MCF 10A (cell line): Measurements from ENCODE around the gene SBK1. TPM values are rescaled to one million over a fixed set of nuclear protein-coding genes. Genes with fewer than 3 reads are reported as not detected.

ENCODE experiments used
- BruUV-seq: library from RNA; stranded (reverse); fragments of 400-500 nt; replicated peaks from 2 replicates; lab custom pipeline; 2021; lab: Mats Ljungman, UMichigan
- CTCF ChIA-PET: fragments of 300-600 bp; sonication (Branson Sonifier 250); formaldehyde crosslinking; extraction: SDS; loops from one replicate; lab custom pipeline; 2021; ENCODE audit warnings: antibody characterized with exemption, inconsistent platforms; lab: Yijun Ruan, JAX
- POLR2A ChIA-PET: fragments of 300-600, 350-650 bp; sonication (Branson Sonifier 250); formaldehyde crosslinking; extraction: SDS; loops from one replicate; lab custom pipeline; 2020; ENCODE audit warnings: antibody characterized with exemption, inconsistent platforms; lab: Yijun Ruan, JAX
- DNase-seq: peaks from one replicate; pipeline ENCODE4 v3.0.0-alpha.2; 2018; ENCODE audit not compliant: unreplicated experiment
- H3K27ac Mint-ChIP-seq: one replicate; pipeline ENCODE4 v1.8.0; 2022; ENCODE audit warnings: mild to moderate bottlenecking, low read depth, mixed read lengths; ENCODE audit not compliant: unreplicated experiment
- H3K27me3 Mint-ChIP-seq: one replicate; pipeline ENCODE4 v1.8.0; 2022; ENCODE audit warnings: mixed read lengths; ENCODE audit not compliant: insufficient read depth, unreplicated experiment
- H3K36me3 Mint-ChIP-seq: one replicate; pipeline ENCODE4 v1.8.0; 2022; ENCODE audit warnings: mild to moderate bottlenecking, moderate library complexity, mixed read lengths; ENCODE audit not compliant: insufficient read depth, unreplicated experiment
- H3K4me1 Mint-ChIP-seq: one replicate; pipeline ENCODE4 v1.8.0; 2022; ENCODE audit warnings: mixed read lengths; ENCODE audit not compliant: insufficient read depth, unreplicated experiment
- H3K4me3 Mint-ChIP-seq: one replicate; pipeline ENCODE4 v1.8.0; 2022; ENCODE audit warnings: mild to moderate bottlenecking, moderate library complexity, mixed read lengths; ENCODE audit not compliant: unreplicated experiment
- H3K9me3 Mint-ChIP-seq: one replicate; pipeline ENCODE4 v1.8.0; 2022; ENCODE audit warnings: mixed read lengths; ENCODE audit not compliant: unreplicated experiment
- intact Hi-C: fragments of 100-400 bp; cut with micrococcal nuclease; formaldehyde crosslinking; loops from 2 replicates; pipeline ENCODE4 v1.14.1; 2022
- total RNA-seq: library from RNA; stranded (reverse); gene quantifications from 2 replicates; pipeline ENCODE4 v1.2.3, GENCODE V29; 2022
- TF ChIP-seq, protein P1 (sequence below): fragments of 200-600 bp; IDR thresholded peaks from one replicate; pipeline ENCODE4 v1.8.0; 2022; ENCODE audit warnings: antibody characterized with exemption, mild to moderate bottlenecking; ENCODE audit not compliant: unreplicated experiment

SBK1 gene
- total RNA-seq, 1 experiment from 2014 or later: 0.14 TPM

GRCh38 chr16:28274676-28275075, 17.6 kb upstream of the SBK1 start:
- intact Hi-C loops: no loop called here
- H3K4me3 Mint-ChIP-seq: no peak overlapping the region
- ChIA-PET CTCF (interaction anchor here (6.2 kb wide), 1 partner anchor 45 kb away, joined by 85 read pairs; no protein-coding TSS in a partner anchor), POLR2A (no interaction called here)
- TF ChIP-seq, protein P1, sequence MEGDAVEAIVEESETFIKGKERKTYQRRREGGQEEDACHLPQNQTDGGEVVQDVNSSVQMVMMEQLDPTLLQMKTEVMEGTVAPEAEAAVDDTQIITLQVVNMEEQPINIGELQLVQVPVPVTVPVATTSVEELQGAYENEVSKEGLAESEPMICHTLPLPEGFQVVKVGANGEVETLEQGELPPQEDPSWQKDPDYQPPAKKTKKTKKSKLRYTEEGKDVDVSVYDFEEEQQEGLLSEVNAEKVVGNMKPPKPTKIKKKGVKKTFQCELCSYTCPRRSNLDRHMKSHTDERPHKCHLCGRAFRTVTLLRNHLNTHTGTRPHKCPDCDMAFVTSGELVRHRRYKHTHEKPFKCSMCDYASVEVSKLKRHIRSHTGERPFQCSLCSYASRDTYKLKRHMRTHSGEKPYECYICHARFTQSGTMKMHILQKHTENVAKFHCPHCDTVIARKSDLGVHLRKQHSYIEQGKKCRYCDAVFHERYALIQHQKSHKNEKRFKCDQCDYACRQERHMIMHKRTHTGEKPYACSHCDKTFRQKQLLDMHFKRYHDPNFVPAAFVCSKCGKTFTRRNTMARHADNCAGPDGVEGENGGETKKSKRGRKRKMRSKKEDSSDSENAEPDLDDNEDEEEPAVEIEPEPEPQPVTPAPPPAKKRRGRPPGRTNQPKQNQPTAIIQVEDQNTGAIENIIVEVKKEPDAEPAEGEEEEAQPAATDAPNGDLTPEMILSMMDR: no peak
- BruUV-seq: no TSS peak
- H3K36me3 Mint-ChIP-seq: no peaks in the 10 kb centered on the region
- peaks cover 57% of the 10 kb centered on the region for H3K27me3 Mint-ChIP-seq
- peaks cover 9% of the 10 kb centered on the region for H3K4me1 Mint-ChIP-seq
- no peak overlapping the region for H3K27ac Mint-ChIP-seq
- no peak for DNase-seq
- no peaks in the 10 kb centered on the region for H3K9me3 Mint-ChIP-seq

DNA sequence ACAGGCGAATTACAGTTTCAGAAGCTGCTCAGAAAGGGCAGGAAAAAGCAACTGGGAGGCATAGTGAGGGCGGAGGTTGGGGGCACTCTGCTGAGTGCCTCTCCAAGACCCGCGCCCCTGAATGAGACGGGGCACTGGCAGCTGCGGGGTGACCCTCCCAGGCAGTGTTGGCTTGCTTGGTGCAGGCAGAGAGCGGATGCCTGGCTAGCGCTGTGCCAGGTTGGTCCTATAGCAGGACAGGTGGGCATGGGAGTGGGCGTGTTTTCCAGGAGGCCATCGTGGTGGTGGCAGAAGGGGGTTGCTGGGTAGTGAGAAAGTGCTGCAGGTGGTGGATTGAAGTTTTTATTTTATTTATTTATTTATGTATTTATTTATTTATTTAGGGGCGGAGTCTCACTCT, 16.0 kb upstream of the SBK1 start:
- intact Hi-C loops: no loop called here
- Mint-ChIP-seq H3K9me3 (no peaks in the 10 kb centered on the region), H3K27me3 (peaks cover 53% of the 10 kb centered on the region), H3K36me3 (no peaks in the 10 kb centered on the region), H3K27ac (no peak overlapping the region), H3K4me1 (peaks cover 9% of the 10 kb centered on the region), H3K4me3 (no peak overlapping the region)
- POLR2A ChIA-PET: no interaction called here
- no TSS peak for BruUV-seq
- TF ChIP-seq, protein P1: no peak
- CTCF ChIA-PET: interaction anchor here (0.5 to 6.2 kb wide), 5 partner anchors 10 to 277 kb away, joined by 3 to 85 read pairs (median 7); no protein-coding TSS in a partner anchor
- no peak for DNase-seq

DNA sequence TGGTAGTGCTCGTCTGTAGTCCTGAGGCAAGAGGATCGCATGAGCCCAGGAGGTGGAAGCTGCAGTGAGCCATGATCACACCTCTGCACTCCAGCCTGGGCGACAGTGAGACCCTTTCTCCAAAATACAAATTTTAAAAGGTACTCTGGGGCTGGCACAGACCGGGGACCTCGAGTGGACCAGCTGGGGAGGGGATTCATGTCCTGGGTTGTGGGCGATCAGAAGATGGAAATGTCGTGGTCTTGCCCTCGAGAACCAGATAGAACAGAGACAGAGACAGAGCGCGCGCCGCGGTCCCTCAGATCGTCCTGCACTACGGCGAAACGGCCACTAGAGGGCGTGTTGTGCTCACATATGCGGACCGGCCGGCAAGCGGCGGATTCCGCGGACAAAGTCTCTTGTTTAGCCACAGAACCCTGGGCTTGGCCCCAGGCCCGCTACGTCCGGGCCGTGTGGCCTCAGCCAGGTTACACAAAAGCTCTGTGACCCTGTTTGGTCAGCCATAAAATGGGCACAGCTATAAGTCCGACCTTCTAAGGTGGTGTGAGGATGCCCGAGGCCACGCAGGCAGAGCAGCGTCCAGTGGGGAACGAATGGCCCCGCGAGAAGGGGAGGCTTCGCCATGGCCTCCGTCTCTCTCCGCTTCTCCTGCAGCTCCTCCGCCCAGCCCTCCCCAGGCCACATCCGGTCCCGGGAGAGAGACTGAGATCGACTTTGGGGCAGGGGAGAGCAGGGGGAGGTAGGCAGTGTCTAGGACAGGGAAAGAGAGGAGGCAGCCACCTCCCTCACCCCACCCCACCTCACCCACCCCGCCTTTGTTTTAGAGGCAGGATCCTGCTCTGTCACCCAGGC, 14.6 kb upstream of the SBK1 start:
- ChIA-PET CTCF (interaction anchor here (0.6 to 6.2 kb wide), 27 partner anchors 9 to 1666 kb away, joined by 3 to 85 read pairs (median 4); partner anchors contain the start of gene SBK1), POLR2A (interaction anchor here (0.6 kb wide), 2 partner anchors 31 to 38 kb away, joined by 3 to 4 read pairs; no protein-coding TSS in a partner anchor)
- Mint-ChIP-seq H3K9me3 (no peaks in the 10 kb centered on the region), H3K27ac (no peak overlapping the region), H3K36me3 (no peaks in the 10 kb centered on the region), H3K4me3 (peak overlapping the region; percentile 60), H3K4me1 (peaks cover 9% of the 10 kb centered on the region), H3K27me3 (peaks cover 46% of the 10 kb centered on the region)
- TF ChIP-seq, protein P1: peak; percentile 92
- intact Hi-C loops: loop anchor here (1.0 kb wide), 1 partner anchor 40 kb away; no protein-coding TSS in a partner anchor
- BruUV-seq: no TSS peak
- DNase-seq: peak; percentile 75

GRCh38 chr16:28279006-28279405, 13.3 kb upstream of the SBK1 start:
- no TSS peak for BruUV-seq
- Mint-ChIP-seq H3K36me3 (no peaks in the 10 kb centered on the region), H3K4me1 (peaks cover 9% of the 10 kb centered on the region), H3K4me3 (no peak overlapping the region), H3K27ac (no peak overlapping the region), H3K27me3 (peaks cover 37% of the 10 kb centered on the region), H3K9me3 (no peaks in the 10 kb centered on the region)
- no peak for DNase-seq
- ChIA-PET POLR2A (no interaction called here), CTCF (interaction anchor here (0.7 to 6.2 kb wide), 4 partner anchors 12 to 65 kb away, joined by 3 to 85 read pairs (median 4); no protein-coding TSS in a partner anchor)
- intact Hi-C loops: no loop called here
- TF ChIP-seq, protein P1: no peak
